HEK293 (cell line): ENCODE results near the gene TAOK3.

ENCODE experiments used
- CTCF ChIP-seq: fragments of 450-650 bp; formaldehyde crosslinking; IDR thresholded peaks from 2 replicates; pipeline ENCODE4 v1.5.1; 2016; ENCODE audit warnings: missing biosample characterization, missing genetic modification characterization
- GLI2 ChIP-seq: fragments of 450-650 bp; formaldehyde crosslinking; IDR thresholded peaks from 2 replicates; pipeline ENCODE4; 2017; ENCODE audit warnings: missing biosample characterization, missing genetic modification characterization, low read depth, borderline replicate concordance
- MZF1 ChIP-seq: fragments of 450-650 bp; formaldehyde crosslinking; IDR thresholded peaks from 2 replicates; pipeline ENCODE4 v1.5.1; 2017; ENCODE audit warnings: missing biosample characterization, missing genetic modification characterization, borderline replicate concordance
- PRDM6 ChIP-seq: fragments of 450-650 bp; formaldehyde crosslinking; IDR thresholded peaks from 2 replicates; pipeline ENCODE4 v1.5.1; 2017; ENCODE audit warnings: missing biosample characterization, missing genetic modification characterization
- ZBTB20 ChIP-seq: fragments of 450-650 bp; formaldehyde crosslinking; IDR thresholded peaks from 2 replicates; pipeline ENCODE4 v1.5.1; 2016; ENCODE audit warnings: missing biosample characterization, missing genetic modification characterization
- ZNF132 ChIP-seq: fragments of 450-650 bp; formaldehyde crosslinking; IDR thresholded peaks from 2 replicates; pipeline ENCODE4 v1.5.1; 2017; ENCODE audit warnings: missing biosample characterization, missing genetic modification characterization, borderline replicate concordance
- ZNF19 ChIP-seq: fragments of 450-650 bp; formaldehyde crosslinking; IDR thresholded peaks from 2 replicates; pipeline ENCODE4; 2016; ENCODE audit warnings: missing biosample characterization, missing genetic modification characterization, low read depth
- TF ChIP-seq, protein P1 (sequence below): fragments of 450-650 bp; formaldehyde crosslinking; IDR thresholded peaks from 2 replicates; pipeline ENCODE4 v1.5.1; 2016; ENCODE audit warnings: missing biosample characterization, missing genetic modification characterization
- TF ChIP-seq, protein P2 (sequence below): sonication (generic); formaldehyde crosslinking; IDR thresholded peaks from 2 replicates; pipeline ENCODE4 v1.8.1; 2022; ENCODE audit warnings: mild to moderate bottlenecking, moderate library complexity, missing genetic modification reagents

GRCh38 chr12:118102609-118103008 is 270.1 kb downstream of the TAOK3 start:
- TF ChIP-seq MZF1 (tag by site-specific recombination) (no peak), CTCF (tag by site-specific recombination) (no peak), ZBTB20 (no peak), ZNF19 (tag by site-specific recombination) (no peak), ZNF132 (tag by site-specific recombination) (no peak), GLI2 (tag by site-specific recombination) (no peak), PRDM6 (tag by site-specific recombination) (no peak)
- TF ChIP-seq, protein P1, sequence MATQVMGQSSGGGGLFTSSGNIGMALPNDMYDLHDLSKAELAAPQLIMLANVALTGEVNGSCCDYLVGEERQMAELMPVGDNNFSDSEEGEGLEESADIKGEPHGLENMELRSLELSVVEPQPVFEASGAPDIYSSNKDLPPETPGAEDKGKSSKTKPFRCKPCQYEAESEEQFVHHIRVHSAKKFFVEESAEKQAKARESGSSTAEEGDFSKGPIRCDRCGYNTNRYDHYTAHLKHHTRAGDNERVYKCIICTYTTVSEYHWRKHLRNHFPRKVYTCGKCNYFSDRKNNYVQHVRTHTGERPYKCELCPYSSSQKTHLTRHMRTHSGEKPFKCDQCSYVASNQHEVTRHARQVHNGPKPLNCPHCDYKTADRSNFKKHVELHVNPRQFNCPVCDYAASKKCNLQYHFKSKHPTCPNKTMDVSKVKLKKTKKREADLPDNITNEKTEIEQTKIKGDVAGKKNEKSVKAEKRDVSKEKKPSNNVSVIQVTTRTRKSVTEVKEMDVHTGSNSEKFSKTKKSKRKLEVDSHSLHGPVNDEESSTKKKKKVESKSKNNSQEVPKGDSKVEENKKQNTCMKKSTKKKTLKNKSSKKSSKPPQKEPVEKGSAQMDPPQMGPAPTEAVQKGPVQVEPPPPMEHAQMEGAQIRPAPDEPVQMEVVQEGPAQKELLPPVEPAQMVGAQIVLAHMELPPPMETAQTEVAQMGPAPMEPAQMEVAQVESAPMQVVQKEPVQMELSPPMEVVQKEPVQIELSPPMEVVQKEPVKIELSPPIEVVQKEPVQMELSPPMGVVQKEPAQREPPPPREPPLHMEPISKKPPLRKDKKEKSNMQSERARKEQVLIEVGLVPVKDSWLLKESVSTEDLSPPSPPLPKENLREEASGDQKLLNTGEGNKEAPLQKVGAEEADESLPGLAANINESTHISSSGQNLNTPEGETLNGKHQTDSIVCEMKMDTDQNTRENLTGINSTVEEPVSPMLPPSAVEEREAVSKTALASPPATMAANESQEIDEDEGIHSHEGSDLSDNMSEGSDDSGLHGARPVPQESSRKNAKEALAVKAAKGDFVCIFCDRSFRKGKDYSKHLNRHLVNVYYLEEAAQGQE (tag by site-specific recombination) = no peak
- TF ChIP-seq, protein P2, sequence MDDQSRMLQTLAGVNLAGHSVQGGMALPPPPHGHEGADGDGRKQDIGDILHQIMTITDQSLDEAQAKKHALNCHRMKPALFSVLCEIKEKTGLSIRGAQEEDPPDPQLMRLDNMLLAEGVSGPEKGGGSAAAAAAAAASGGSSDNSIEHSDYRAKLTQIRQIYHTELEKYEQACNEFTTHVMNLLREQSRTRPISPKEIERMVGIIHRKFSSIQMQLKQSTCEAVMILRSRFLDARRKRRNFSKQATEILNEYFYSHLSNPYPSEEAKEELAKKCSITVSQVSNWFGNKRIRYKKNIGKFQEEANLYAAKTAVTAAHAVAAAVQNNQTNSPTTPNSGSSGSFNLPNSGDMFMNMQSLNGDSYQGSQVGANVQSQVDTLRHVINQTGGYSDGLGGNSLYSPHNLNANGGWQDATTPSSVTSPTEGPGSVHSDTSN (CRISPR knock-in tag) = no peak
